Duodenal mucosa (tissue), 2 donors: ENCODE data around the gene TEX19.
A peak's percentile ranks its signal among the peaks of the same experiment; 100 is the strongest.
"Not testable (repeated sequence)": the region's sequence is repeated elsewhere in the genome, so short reads cannot be mapped to it uniquely, and the experiment has no call there.

ENCODE experiments used
- H3K27ac ChIP-seq: one replicate; pipeline ENCODE4 v1.7.0; 2013; ENCODE audit warnings: low read depth, low read length
- H3K27me3 ChIP-seq, 2 donors: one replicate each; pipeline ENCODE4 v1.7.0; 2013; ENCODE audit warnings: low read length in 2 of 2, control low read depth in 1 of 2; ENCODE audit not compliant: insufficient read depth in 2 of 2, control insufficient read depth in 1 of 2
- H3K36me3 ChIP-seq, 2 donors: one replicate each; pipeline ENCODE4 v1.7.0; 2013; ENCODE audit warnings: low read length in 2 of 2, control low read depth in 1 of 2; ENCODE audit not compliant: insufficient read depth in 2 of 2, control insufficient read depth in 1 of 2
- H3K4me1 ChIP-seq, 2 donors: one replicate each; pipeline ENCODE4 v1.7.0; 2013; ENCODE audit warnings: low read length in 2 of 2, control low read depth in 1 of 2; ENCODE audit not compliant: insufficient read depth in 2 of 2, control insufficient read depth in 1 of 2
- H3K4me3 ChIP-seq, 2 donors: one replicate each; pipeline ENCODE4 v1.7.0; 2013; ENCODE audit warnings: low read length in 2 of 2, low read depth in 1 of 2
- H3K9ac ChIP-seq, 2 donors: one replicate each; pipeline ENCODE4 v1.7.0; 2013; ENCODE audit warnings: low read length in 2 of 2, low read depth in 1 of 2
- H3K9me3 ChIP-seq, 2 donors: one replicate each; pipeline ENCODE4 v1.7.0; 2013; ENCODE audit warnings: low read length in 2 of 2, control low read depth in 1 of 2; ENCODE audit not compliant: control insufficient read depth in 1 of 2

TEX19 gene

DNA sequence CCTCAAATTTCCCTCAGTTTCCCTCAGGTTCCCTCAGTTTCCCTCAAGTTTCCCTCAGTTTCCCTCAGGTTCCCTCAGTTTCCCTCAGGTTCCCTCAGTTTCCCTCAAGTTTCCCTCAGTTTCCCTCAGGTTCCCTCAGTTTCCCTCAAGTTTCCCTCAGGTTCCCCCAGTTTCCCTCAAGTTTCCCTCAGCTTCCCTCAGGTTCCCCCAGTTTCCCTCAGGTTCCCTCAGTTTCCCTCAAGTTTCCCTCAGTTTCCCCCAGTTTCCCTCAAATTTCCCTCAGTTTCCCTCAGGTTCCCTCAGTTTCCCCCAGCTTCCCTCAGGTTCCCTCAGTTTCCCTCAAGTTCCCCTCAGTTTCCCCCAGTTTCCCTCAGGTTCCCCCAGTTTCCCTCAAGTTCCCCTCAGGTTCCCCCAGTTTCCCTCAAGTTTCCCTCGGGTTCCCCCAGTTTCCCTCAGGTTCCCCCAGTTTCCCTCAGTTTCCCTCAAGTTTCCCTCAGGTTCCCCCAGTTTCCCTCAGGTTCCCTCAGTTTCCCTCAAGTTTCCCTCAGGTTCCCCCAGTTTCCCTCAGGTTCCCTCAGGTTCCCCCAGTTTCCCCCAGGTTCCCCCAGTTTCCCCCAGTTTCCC lies 516 bp downstream of the TEX19 start:
- H3K36me3 ChIP-seq, H3K27me3 ChIP-seq, H3K9ac ChIP-seq, H3K9me3 ChIP-seq, H3K4me3 ChIP-seq, H3K27ac ChIP-seq: not testable (repeated sequence)
- H3K4me1 ChIP-seq, result peaks cover 4 to 13% of the 10 kb centered on the region in 2 donors

DNA sequence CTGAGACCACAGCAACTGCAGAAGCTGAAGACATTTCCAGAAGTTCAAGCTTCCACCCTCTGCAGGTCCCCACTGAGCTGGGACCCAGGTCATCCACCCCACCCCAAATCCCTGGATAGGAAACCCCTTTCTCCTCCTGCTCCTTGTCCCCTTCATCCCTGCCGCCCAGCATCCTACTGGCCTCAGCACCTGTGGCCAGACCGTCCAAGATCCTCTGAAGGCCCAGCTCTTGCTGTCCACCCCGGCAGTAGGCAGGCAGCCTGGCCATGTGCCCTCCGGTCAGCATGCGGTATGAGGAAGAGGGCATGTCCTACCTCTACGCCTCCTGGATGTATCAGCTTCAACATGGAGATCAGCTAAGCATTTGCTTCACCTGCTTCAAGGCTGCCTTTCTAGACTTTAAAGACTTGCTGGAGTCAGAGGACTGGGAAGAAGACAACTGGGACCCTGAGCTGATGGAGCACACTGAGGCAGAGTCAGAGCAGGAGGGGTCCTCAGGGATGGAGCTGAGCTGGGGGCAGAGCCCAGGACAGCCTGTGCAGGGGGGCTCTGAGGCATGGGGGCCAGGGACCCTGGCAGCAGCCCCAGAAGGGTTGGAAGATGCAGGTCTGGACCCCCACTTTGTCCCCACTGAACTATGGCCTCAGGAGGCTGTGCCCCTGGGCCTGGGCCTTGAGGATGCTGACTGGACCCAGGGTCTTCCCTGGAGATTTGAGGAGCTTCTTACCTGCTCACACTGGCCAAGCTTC lies 3.0 kb downstream of the TEX19 start:
- H3K9ac ChIP-seq, result no peak overlapping the region
- no peak overlapping the region for H3K27ac ChIP-seq
- H3K27me3 ChIP-seq, result peaks cover 0 to 9% of the 10 kb centered on the region in 2 donors
- H3K4me1 ChIP-seq, result peaks cover 5 to 7% of the 10 kb centered on the region in 2 donors
- H3K9me3 ChIP-seq, result no peaks in the 10 kb centered on the region
- no peaks in the 10 kb centered on the region for H3K36me3 ChIP-seq
- no peak overlapping the region for H3K4me3 ChIP-seq

DNA sequence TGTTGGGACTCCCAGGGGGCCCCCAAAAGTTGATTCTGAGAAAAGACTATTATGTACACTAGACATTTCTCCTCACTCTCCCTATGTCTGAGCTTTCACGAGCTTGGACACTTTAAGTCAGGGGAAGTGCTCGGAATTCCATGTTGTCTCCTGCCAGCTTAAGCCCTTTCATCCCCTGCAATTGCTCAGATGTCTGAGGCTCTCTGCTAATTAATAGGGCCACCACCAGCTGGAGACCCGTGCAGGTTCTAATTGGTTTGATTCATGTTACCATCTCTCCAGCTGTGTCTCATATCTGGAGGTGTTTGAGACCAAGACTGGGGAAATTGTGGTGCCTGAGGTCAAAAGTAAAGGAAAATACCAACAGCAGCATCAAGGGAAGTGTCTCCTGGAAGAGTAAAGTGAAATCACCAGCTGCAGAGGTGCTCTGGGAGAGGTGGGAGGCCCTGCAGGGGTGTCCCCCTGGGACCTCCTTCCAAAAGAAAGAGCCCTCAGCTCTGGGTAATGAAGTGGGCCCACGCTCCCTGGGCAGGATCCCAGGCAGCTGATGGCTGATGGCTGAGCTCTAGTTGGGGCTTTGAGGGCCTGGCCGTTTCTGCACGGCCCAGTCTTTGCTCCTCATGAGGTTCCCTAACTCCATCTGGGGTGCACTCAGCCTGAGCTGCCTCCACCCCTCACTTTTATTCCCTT lies 6.7 kb downstream of the TEX19 start:
- H3K4me1 ChIP-seq, result peaks cover 8 to 14% of the 10 kb centered on the region in 2 donors
- no peaks in the 10 kb centered on the region for H3K9me3 ChIP-seq
- no peak overlapping the region for H3K9ac ChIP-seq
- H3K36me3 ChIP-seq, result no peaks in the 10 kb centered on the region
- H3K4me3 ChIP-seq, result no peak overlapping the region
- peaks cover 5 to 18% of the 10 kb centered on the region in 2 donors for H3K27me3 ChIP-seq
- no peak overlapping the region for H3K27ac ChIP-seq

DNA sequence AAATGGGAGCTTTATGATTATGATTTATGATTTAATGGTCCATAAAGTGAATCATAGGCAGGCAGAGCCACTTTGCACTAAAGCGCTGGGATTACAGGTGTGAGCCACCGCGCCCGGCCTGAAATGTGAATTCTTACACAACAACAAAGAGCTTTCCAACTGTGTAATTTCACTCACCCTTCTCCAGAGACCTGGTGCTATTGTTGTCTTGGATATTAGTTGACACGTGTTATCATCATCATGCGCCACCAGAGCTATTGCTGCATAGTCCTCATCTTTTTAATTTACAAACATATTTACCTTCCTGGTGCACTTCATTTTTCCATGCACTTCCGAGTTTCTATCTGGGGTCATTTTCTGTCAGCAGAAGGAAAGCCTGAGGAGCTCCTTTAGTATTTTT lies 7.7 kb downstream of the TEX19 start:
- Histone ChIP-seq H3K9ac (no peak overlapping the region), H3K27ac (no peak overlapping the region), H3K36me3 (no peaks in the 10 kb centered on the region), H3K27me3 (peaks cover 13 to 24% of the 10 kb centered on the region in 2 donors), H3K4me3 (no peak overlapping the region), H3K9me3 (no peaks in the 10 kb centered on the region), H3K4me1 (peaks cover 15 to 20% of the 10 kb centered on the region in 2 donors)

DNA sequence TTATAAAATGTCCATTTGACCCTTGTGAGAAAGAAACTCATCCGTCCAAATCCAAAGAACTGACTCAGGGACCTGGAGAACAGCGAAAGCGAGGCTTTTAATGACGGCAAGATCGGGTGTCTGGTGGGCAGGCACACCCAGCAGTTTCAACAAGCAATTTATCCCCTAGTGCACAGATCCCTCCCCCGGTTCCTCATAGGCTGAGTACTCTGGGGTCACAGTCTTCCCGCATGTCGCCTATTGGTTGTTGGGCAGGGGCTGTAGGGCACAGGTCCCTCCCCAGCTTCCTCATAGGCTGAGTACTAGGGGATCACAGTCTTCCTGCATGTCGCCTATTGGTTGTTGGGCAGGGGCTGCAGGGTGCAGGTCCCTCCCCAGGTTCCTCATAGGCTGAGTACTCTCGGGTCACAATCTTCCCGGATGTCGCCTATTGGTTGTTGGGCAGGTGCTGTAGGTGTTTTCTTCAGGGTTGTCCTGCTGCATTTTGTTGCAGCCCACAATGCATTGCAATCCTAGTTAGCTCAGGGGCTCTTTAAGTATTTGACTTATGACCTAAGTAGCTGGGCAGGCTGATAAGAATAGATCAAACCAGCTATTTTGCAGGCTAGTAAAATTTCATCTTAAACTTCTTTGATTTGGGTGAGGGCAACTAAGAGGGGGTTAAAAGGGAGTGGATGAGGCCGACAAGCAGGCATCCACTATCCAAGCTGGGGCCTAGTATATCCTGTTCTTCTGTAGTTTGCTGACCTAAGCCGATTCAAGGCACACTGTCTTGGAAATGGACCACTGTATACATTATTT lies 8.9 kb downstream of the TEX19 start:
- Histone ChIP-seq H3K36me3 (no peaks in the 10 kb centered on the region), H3K27me3 (peaks cover 23 to 34% of the 10 kb centered on the region in 2 donors), H3K4me3 (no peak overlapping the region), H3K9me3 (no peaks in the 10 kb centered on the region), H3K4me1 (peaks cover 25 to 26% of the 10 kb centered on the region in 2 donors), H3K9ac (no peak overlapping the region), H3K27ac (no peak overlapping the region)

DNA sequence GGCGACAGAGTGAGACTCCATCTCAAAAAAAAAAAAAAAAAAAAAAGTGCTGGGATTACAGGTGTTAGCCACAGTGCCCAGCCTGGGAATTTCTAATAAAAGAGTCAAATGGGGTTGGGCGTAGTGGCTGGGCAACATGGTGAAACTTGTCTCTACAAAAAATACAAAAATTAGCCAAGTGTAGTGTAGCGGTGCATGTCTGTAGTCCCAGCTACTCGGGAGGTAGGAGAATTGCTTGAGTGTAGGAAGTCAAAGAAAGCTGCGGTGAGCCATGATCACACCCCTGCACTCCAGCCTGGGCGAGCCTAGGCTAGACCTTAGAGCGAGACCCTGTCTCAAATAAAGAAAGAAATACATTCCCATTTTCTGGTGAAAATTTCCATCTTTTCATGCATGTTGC lies 10.2 kb downstream of the TEX19 start:
- Histone ChIP-seq H3K27me3 (peaks cover 25 to 34% of the 10 kb centered on the region in 2 donors), H3K9ac (no peak overlapping the region), H3K9me3 (no peaks in the 10 kb centered on the region), H3K4me1 (peaks cover 25 to 26% of the 10 kb centered on the region in 2 donors), H3K27ac (no peak overlapping the region), H3K4me3 (no peak overlapping the region), H3K36me3 (no peaks in the 10 kb centered on the region)

DNA sequence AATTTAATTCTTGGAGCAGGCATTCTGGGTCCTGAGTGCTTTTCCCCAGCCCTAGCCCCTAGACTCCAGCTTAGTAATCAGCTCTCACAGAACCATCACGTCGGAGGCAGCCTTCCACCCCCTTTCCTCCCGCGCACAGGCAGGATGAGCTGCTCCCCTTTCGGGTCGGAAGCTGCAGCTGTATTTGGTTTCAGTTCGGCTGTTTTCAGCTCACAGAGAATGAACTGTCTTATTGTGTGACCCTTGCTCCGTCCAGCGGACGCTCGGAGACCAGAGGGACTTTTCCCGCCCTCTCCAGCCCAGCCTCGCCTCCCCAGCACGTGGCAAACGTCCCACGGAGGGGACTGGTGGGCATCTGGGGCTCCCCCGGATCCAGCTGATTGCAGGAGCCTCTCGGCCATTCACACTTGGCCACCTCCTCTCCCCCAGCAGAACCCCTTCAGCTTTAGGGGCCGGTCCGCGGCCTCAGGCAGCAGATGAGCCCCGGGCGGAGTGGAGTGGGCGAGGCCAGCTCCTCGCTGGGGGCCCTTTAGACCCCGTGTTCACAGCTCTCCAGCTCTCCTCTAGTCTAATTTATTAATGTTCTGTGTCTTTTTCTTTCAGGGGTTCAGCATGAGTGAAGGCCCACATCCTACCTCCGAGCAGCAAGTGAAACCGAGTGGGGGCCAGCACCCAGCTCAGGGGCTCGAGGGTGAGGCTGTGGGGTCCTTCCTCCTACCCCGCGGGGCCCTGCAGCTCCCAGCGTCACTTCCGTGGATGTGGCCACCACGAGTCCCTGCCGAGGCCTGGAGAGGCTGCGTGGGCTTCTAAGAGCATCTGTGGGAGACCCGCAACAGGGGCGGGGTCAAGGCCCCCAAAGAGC lies 11.7 kb downstream of the TEX19 start:
- no peak overlapping the region for H3K9ac ChIP-seq
- no peaks in the 10 kb centered on the region for H3K9me3 ChIP-seq
- H3K27ac ChIP-seq, result no peak overlapping the region
- H3K27me3 ChIP-seq, result peaks cover 34 to 38% of the 10 kb centered on the region in 2 donors
- H3K4me1 ChIP-seq, result peaks cover 25 to 26% of the 10 kb centered on the region in 2 donors
- no peaks in the 10 kb centered on the region for H3K36me3 ChIP-seq
- peak overlapping the region; percentile 46 to 51 for H3K4me3 ChIP-seq

DNA sequence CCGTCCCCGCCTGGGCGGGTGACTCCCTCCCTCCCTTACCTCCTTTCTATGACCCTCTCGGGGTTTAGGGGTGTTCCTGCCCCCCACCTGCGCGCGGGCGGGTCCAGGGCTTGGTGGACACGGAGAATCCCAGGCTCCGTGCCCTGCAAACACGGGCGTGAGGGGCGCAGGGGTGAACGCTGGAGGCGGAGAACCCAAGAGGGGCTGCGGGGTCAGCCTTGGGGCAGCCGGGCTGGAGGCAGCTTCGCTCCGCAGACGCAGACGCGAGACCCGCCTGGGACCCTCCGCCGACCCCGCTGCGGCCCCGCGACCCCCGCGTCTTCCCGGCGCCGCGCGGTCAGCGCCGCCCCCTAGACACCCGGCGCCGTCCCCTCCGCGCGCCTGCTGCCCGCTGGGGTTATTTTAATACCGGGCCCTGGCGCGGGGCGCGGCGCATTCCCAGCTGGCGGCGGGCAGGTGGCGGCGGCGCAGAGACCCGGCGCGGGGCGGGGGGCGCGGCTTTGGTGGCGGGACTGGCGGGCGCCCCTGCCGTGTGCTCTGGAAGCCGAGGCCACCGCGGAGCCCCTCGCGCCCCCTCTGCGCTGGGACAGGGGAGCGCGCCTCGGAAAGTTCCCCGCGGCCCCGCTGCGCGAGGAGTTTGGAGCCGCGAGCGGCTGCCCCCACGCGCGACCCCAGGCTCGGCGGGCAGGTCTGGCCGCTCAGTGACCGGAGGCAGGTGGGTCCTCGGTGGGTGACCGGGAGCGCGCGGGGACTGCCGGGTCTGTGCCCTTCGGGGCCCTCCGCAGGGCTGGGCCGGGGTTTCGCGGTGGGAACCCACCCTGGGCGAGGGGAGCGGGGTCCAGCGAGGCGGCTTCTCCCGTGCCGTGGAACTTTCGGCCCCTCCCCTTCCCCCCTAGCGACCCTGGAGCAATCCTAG lies 12.5 kb downstream of the TEX19 start, which contains the start of gene UTS2R:
UTS2R (plus strand) TSS at position 433 of the 916 bp plus-strand sequence. CDS start 2,560 bp downstream, outside the sequence.
- H3K4me1 ChIP-seq, result peaks cover 23 to 25% of the 10 kb centered on the region in 2 donors
- no peak within 1 kb of the TSS for H3K9ac ChIP-seq
- peak within 1 kb of the TSS; percentile 46 to 51 for H3K4me3 ChIP-seq
- no peaks in the 10 kb centered on the region for H3K9me3 ChIP-seq
- no peak within 1 kb of the TSS for H3K27ac ChIP-seq
- peaks cover 38 to 41% of the 10 kb centered on the region in 2 donors for H3K27me3 ChIP-seq
- H3K36me3 ChIP-seq, result no peaks in the 10 kb centered on the region
